WTC11 (cell line): ENCODE data around the gene POU2F3. TPM values are rescaled to one million over a fixed set of nuclear protein-coding genes. Genes with fewer than 3 reads are reported as not detected.
A peak's percentile ranks its signal among the peaks of the same experiment; 100 is the strongest.

Source experiments
- ATF1 ChIP-seq: sonication (generic); formaldehyde crosslinking; IDR thresholded peaks from 2 replicates; pipeline ENCODE4 v1.8.1; 2023; ENCODE audit warnings: mild to moderate bottlenecking, moderate library complexity, missing genetic modification reagents
- CBFB ChIP-seq: sonication (generic); formaldehyde crosslinking; IDR thresholded peaks from 2 replicates; pipeline ENCODE4 v1.8.1; 2022; ENCODE audit warnings: mild to moderate bottlenecking, low read depth, missing genetic modification reagents
- CREB1 ChIP-seq: sonication (generic); formaldehyde crosslinking; IDR thresholded peaks from 2 replicates; pipeline ENCODE4 v1.8.0; 2023; ENCODE audit warnings: mild to moderate bottlenecking, missing genetic modification reagents
- ELF4 ChIP-seq: sonication (generic); formaldehyde crosslinking; IDR thresholded peaks from 2 replicates; pipeline ENCODE4 v1.8.1; 2022; ENCODE audit warnings: low read depth, mild to moderate bottlenecking, moderate library complexity, missing genetic modification reagents
- ESRRA ChIP-seq: sonication (generic); formaldehyde crosslinking; IDR thresholded peaks from 2 replicates; pipeline ENCODE4 v1.8.1; 2022; ENCODE audit warnings: mild to moderate bottlenecking, missing genetic modification reagents, borderline replicate concordance
- FOXJ3 ChIP-seq: sonication (generic); formaldehyde crosslinking; IDR thresholded peaks from 2 replicates; pipeline ENCODE4 v1.9.0; 2021; ENCODE audit warnings: missing genetic modification reagents, mild to moderate bottlenecking, borderline replicate concordance
- FOXK1 ChIP-seq: sonication (generic); formaldehyde crosslinking; IDR thresholded peaks from 2 replicates; pipeline ENCODE4 v1.8.0; 2022; ENCODE audit warnings: mild to moderate bottlenecking, moderate library complexity, missing genetic modification reagents
- GABPB1 ChIP-seq: sonication (generic); formaldehyde crosslinking; IDR thresholded peaks from 2 replicates; pipeline ENCODE4 v1.8.1; 2023; ENCODE audit warnings: mild to moderate bottlenecking, missing genetic modification reagents
- JAZF1 ChIP-seq: fragments of 250-450 bp; sonication (Bioruptor Pico); IDR thresholded peaks from 2 replicates; pipeline ENCODE4 v1.9.0; 2021; ENCODE audit warnings: moderate library complexity, mild to moderate bottlenecking, inconsistent platforms
- JUN ChIP-seq: sonication (generic); formaldehyde crosslinking; IDR thresholded peaks from 2 replicates; pipeline ENCODE4 v1.8.0; 2023; ENCODE audit warnings: mild to moderate bottlenecking, missing genetic modification reagents
- NFATC4 ChIP-seq: fragments of 250-450 bp; sonication (Bioruptor Pico); IDR thresholded peaks from 2 replicates; pipeline ENCODE4 v1.9.0; 2021; ENCODE audit warnings: mild to moderate bottlenecking
- NR1H2 ChIP-seq: sonication (generic); formaldehyde crosslinking; IDR thresholded peaks from 2 replicates; pipeline ENCODE4 v1.9.0; 2021; ENCODE audit warnings: mild to moderate bottlenecking, moderate library complexity, missing genetic modification reagents
- RELA ChIP-seq: sonication (generic); formaldehyde crosslinking; IDR thresholded peaks from 2 replicates; pipeline ENCODE4 v1.8.1; 2022; ENCODE audit warnings: missing genetic modification reagents, mild to moderate bottlenecking, borderline replicate concordance
- SOX15 ChIP-seq: fragments of 250-450 bp; sonication (Bioruptor Pico); IDR thresholded peaks from 2 replicates; pipeline ENCODE4 v1.9.0; 2021; ENCODE audit warnings: mild to moderate bottlenecking
- STAT6 ChIP-seq: sonication (generic); formaldehyde crosslinking; conservative IDR thresholded peaks from 2 replicates; pipeline ENCODE4 v1.8.1; 2023; ENCODE audit warnings: mild to moderate bottlenecking, low read depth, missing genetic modification reagents, moderate library complexity
- ZBTB21 ChIP-seq: sonication (generic); formaldehyde crosslinking; IDR thresholded peaks from 2 replicates; pipeline ENCODE4 v1.8.1; 2023; ENCODE audit warnings: mild to moderate bottlenecking, missing genetic modification reagents, borderline replicate concordance
- ZBTB43 ChIP-seq: sonication (generic); formaldehyde crosslinking; IDR thresholded peaks from 2 replicates; pipeline ENCODE4 v1.8.1; 2023; ENCODE audit warnings: mild to moderate bottlenecking, missing genetic modification reagents
- ZNF138 ChIP-seq: sonication (generic); formaldehyde crosslinking; conservative IDR thresholded peaks from 2 replicates; pipeline ENCODE4 v1.8.1; 2022; ENCODE audit warnings: mild to moderate bottlenecking, moderate library complexity, missing genetic modification reagents
- ZNF219 ChIP-seq: sonication (generic); formaldehyde crosslinking; IDR thresholded peaks from 2 replicates; pipeline ENCODE4 v1.8.0; 2023; ENCODE audit warnings: missing genetic modification reagents, mild to moderate bottlenecking, borderline replicate concordance
- ZNF317 ChIP-seq: sonication (generic); formaldehyde crosslinking; IDR thresholded peaks from 2 replicates; pipeline ENCODE4 v1.8.1; 2023; ENCODE audit warnings: low read depth, mild to moderate bottlenecking, moderate library complexity, missing genetic modification reagents, borderline replicate concordance
- ZNF416 ChIP-seq: fragments of 250-450 bp; sonication (Bioruptor Pico); IDR thresholded peaks from 2 replicates; pipeline ENCODE4 v1.9.0; 2021; ENCODE audit warnings: mild to moderate bottlenecking, inconsistent platforms
- ZNF671 ChIP-seq: fragments of 250-450 bp; sonication (Bioruptor Pico); IDR thresholded peaks from 2 replicates; pipeline ENCODE4 v1.8.0; 2021; ENCODE audit warnings: mild to moderate bottlenecking
- total RNA-seq: library from RNA; stranded (reverse); gene quantifications from 3 replicates; pipeline ENCODE4 v1.2.3, GENCODE V29; 2021
- TF ChIP-seq, protein P1 (sequence below): fragments of 250-450 bp; sonication (Bioruptor Pico); conservative IDR thresholded peaks from 2 replicates; pipeline ENCODE4 v1.9.0; 2021; ENCODE audit warnings: mild to moderate bottlenecking
- TF ChIP-seq, protein P2 (sequence below): sonication (generic); formaldehyde crosslinking; IDR thresholded peaks from 2 replicates; pipeline ENCODE4 v1.8.1; 2022; ENCODE audit warnings: low read depth, mild to moderate bottlenecking, moderate library complexity, missing genetic modification reagents, borderline replicate concordance
- TF ChIP-seq, protein P3 (sequence below): sonication (generic); formaldehyde crosslinking; IDR thresholded peaks from 2 replicates; pipeline ENCODE4 v1.8.0; 2022; ENCODE audit warnings: mild to moderate bottlenecking, missing genetic modification reagents
- TF ChIP-seq, protein P4 (sequence below): sonication (generic); formaldehyde crosslinking; IDR thresholded peaks from 2 replicates; pipeline ENCODE4 v1.8.1; 2023; ENCODE audit warnings: mild to moderate bottlenecking, missing genetic modification reagents, borderline replicate concordance

POU2F3 gene
- total RNA-seq, 1 experiment from 2014 or later = 0.61 TPM

DNA sequence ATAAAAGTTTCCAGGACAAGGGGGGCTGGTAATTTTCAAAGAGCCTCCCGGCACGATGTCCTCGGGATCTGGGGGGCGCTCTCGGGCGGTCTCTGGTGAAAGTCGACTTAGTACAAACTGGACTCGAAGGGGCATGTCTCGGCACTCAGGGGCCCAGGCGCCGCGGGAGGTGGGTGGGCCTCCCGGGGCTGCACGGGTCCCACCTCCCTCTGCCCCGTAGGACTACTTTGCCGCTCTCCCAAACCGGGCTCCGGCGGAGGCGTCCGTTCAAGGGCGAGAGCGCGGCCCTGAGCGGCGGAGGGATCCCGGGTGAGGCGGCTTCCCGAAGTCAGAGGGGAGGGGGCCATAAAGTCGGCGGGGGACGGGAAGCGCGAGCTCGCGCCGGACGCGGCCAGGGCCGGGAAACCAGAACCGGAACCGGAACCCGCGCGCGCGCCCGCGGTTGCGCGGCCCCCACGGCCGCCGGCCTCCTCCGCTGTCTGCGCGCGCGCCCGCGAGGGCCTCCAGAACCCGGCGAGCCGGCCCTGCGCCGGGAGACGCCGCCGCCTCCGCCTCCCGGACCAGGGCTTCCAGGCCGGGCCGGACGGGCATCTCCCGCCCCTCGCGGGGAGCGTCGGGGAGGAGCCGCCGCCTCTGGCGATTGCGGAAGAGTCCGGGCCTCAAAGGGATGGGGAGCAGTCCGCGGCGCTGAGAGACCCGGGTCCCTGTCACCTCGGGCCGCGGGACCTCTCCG is 96.1 kb downstream of the POU2F3 start, which contains the start of gene ARHGEF12 (continued):
- TF ChIP-seq, protein P1, sequence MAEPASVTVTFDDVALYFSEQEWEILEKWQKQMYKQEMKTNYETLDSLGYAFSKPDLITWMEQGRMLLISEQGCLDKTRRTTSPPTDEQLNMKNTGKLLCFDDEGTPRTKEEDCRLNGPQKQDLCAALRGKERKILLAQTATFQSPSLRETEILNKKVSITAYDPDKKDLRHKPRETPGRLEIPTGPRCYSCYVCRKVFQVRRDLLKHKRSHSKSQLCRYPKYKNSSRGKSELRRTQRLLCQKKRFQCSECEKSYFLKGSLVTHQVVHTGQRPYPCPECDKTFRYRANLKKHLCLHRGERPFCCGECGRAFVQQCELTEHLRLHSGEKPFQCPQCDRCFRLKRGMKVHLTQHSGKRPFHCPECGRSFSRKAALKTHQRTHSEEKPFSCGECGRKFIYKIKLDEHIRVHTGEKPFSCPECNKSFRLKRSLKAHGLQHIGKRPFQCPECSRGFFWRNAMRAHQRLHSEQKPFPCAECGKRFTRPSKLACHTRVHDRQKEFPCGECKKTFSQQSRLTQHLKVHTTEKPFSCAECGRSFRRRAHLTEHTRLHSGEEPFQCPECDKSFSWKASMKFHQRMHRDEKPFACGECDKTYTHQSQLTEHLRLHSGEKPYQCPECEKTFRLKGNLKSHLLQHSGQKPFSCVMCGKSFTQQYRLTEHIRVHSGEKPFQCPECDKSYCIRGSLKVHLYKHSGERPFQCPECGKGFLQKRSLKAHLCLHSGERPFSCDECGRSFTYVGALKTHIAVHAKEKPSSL (CRISPR knock-in tag) = no peak
- TF ChIP-seq GABPB1 (CRISPR knock-in tag) = peak; percentile 40; the same call in 1 of the 2 replicates
- no peak for TF ChIP-seq STAT6
- TF ChIP-seq ZBTB21 = no peak
- peak; percentile 46; the same call in 1 of the 2 replicates for TF ChIP-seq FOXK1 (CRISPR knock-in tag)
- no peak for TF ChIP-seq JAZF1
- no peak for TF ChIP-seq FOXJ3 (CRISPR knock-in tag)
- no peak for TF ChIP-seq SOX15 (CRISPR knock-in tag)
- peak; percentile 54; the same call in 1 of the 2 replicates for TF ChIP-seq ZBTB43 (CRISPR knock-in tag)
- TF ChIP-seq ZNF317 (CRISPR knock-in tag) = 0 out of 2 replicates have a peak, but pooled peaks have one; percentile 41
- TF ChIP-seq NFATC4 = peak; percentile 36; the same call in 1 of the 2 replicates
- TF ChIP-seq CREB1 (CRISPR knock-in tag) = peak; percentile 65; the same call in 1 of the 2 replicates
- no peak for TF ChIP-seq ZNF138 (CRISPR knock-in tag)
- no peak for TF ChIP-seq ZNF416 (CRISPR knock-in tag)
- no peak for TF ChIP-seq JUN (CRISPR knock-in tag)
- TF ChIP-seq, protein P2, sequence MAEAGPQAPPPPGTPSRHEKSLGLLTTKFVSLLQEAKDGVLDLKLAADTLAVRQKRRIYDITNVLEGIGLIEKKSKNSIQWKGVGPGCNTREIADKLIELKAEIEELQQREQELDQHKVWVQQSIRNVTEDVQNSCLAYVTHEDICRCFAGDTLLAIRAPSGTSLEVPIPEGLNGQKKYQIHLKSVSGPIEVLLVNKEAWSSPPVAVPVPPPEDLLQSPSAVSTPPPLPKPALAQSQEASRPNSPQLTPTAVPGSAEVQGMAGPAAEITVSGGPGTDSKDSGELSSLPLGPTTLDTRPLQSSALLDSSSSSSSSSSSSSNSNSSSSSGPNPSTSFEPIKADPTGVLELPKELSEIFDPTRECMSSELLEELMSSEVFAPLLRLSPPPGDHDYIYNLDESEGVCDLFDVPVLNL = no peak
- TF ChIP-seq ZNF219 (CRISPR knock-in tag) = no peak; the same call in 1 of the 2 replicates
- TF ChIP-seq, protein P3, sequence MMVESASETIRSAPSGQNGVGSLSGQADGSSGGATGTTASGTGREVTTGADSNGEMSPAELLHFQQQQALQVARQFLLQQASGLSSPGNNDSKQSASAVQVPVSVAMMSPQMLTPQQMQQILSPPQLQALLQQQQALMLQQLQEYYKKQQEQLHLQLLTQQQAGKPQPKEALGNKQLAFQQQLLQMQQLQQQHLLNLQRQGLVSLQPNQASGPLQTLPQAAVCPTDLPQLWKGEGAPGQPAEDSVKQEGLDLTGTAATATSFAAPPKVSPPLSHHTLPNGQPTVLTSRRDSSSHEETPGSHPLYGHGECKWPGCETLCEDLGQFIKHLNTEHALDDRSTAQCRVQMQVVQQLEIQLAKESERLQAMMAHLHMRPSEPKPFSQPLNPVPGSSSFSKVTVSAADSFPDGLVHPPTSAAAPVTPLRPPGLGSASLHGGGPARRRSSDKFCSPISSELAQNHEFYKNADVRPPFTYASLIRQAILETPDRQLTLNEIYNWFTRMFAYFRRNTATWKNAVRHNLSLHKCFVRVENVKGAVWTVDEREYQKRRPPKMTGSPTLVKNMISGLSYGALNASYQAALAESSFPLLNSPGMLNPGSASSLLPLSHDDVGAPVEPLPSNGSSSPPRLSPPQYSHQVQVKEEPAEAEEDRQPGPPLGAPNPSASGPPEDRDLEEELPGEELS (CRISPR knock-in tag) = peak; percentile 56
- TF ChIP-seq, protein P4, sequence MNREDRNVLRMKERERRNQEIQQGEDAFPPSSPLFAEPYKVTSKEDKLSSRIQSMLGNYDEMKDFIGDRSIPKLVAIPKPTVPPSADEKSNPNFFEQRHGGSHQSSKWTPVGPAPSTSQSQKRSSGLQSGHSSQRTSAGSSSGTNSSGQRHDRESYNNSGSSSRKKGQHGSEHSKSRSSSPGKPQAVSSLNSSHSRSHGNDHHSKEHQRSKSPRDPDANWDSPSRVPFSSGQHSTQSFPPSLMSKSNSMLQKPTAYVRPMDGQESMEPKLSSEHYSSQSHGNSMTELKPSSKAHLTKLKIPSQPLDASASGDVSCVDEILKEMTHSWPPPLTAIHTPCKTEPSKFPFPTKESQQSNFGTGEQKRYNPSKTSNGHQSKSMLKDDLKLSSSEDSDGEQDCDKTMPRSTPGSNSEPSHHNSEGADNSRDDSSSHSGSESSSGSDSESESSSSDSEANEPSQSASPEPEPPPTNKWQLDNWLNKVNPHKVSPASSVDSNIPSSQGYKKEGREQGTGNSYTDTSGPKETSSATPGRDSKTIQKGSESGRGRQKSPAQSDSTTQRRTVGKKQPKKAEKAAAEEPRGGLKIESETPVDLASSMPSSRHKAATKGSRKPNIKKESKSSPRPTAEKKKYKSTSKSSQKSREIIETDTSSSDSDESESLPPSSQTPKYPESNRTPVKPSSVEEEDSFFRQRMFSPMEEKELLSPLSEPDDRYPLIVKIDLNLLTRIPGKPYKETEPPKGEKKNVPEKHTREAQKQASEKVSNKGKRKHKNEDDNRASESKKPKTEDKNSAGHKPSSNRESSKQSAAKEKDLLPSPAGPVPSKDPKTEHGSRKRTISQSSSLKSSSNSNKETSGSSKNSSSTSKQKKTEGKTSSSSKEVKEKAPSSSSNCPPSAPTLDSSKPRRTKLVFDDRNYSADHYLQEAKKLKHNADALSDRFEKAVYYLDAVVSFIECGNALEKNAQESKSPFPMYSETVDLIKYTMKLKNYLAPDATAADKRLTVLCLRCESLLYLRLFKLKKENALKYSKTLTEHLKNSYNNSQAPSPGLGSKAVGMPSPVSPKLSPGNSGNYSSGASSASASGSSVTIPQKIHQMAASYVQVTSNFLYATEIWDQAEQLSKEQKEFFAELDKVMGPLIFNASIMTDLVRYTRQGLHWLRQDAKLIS (CRISPR knock-in tag) = 0 out of 2 replicates have a peak, but pooled peaks have one; percentile 66
- no peak for TF ChIP-seq ESRRA
- TF ChIP-seq ATF1 (CRISPR knock-in tag) = no peak
- TF ChIP-seq ZNF671 (CRISPR knock-in tag) = no peak
- TF ChIP-seq RELA (CRISPR knock-in tag) = no peak
- no peak for TF ChIP-seq NR1H2 (CRISPR knock-in tag)
- no peak for TF ChIP-seq ELF4 (CRISPR knock-in tag)
- TF ChIP-seq CBFB = peak; percentile 69; the same call in 1 of the 2 replicates
